Endothelial cell of umbilical vein (primary cell): Measurements from ENCODE around the gene RASL12. TPM values are rescaled to one million over a fixed set of nuclear protein-coding genes. Genes with fewer than 3 reads are reported as not detected.
"Not testable (repeated sequence)": the region's sequence is repeated elsewhere in the genome, so short reads cannot be mapped to it uniquely, and the experiment has no call there.

Source experiments
- BruUV-seq: library from RNA; stranded (reverse); fragments of 400-500 nt; replicated peaks from 2 replicates; lab custom pipeline; 2021; lab: Mats Ljungman, UMichigan
- CTCF ChIA-PET: fragments of 300-600, 350-600 bp; sonication (Branson Sonifier 250); formaldehyde crosslinking; loops from one replicate; lab custom pipeline; 2021; ENCODE audit warnings: antibody characterized with exemption, inconsistent platforms; lab: Charles Lee
- POLR2A ChIA-PET: fragments of 300-600, 350-600 bp; sonication (Branson Sonifier 250); formaldehyde crosslinking; loops from one replicate; lab custom pipeline; 2021; ENCODE audit warnings: antibody characterized with exemption, inconsistent platforms; lab: Charles Lee
- DNase-seq: peaks from one replicate; pipeline ENCODE4 v3.0.0-alpha.2; 2011; ENCODE audit warnings: low read depth, low spot score
- FAIRE-seq: peaks from 2 replicates; lab custom pipeline; 2011; peaks lifted over from hg19 to GRCh38; lab: Jason Lieb, UNC
- H2AFZ ChIP-seq: 2 replicates; pipeline ENCODE4 v1.6.0; 2012; ENCODE audit warnings: low read depth, low read length, control low read depth, inconsistent platforms
- H3K27ac ChIP-seq: 2 replicates; pipeline ENCODE4 v1.5.1; 2011; ENCODE audit warnings: low read depth, mild to moderate bottlenecking, control low read depth, low read length, moderate library complexity; ENCODE audit not compliant: insufficient read depth
- H3K27me3 ChIP-seq, 2 experiments: 2 replicates each; pipeline versions ENCODE4 v1.6.0 to v1.6.1; 2011; ENCODE audit warnings: low read length in 2 of 2, mixed read lengths in 1 of 2; ENCODE audit not compliant: control insufficient read depth in 2 of 2, insufficient read depth in 2 of 2
- H3K36me3 ChIP-seq, 2 experiments: 2 replicates in 1 of 2; 3 replicates in 1 of 2; pipeline ENCODE4 v1.5.1; 2011; ENCODE audit warnings: low read length in 2 of 2, mild to moderate bottlenecking in 1 of 2, moderate library complexity in 1 of 2; ENCODE audit not compliant: control insufficient read depth in 2 of 2, insufficient read depth in 2 of 2; ENCODE audit errors: extremely low read depth in 1 of 2
- H3K4me1 ChIP-seq: 3 replicates; pipeline ENCODE4 v1.5.1; 2011; ENCODE audit warnings: mild to moderate bottlenecking, low read length; ENCODE audit not compliant: control insufficient read depth, insufficient read depth; ENCODE audit errors: extremely low read depth
- H3K4me2 ChIP-seq: 2 replicates; pipeline ENCODE4 v1.6.1; 2011; ENCODE audit warnings: low read length, control low read depth, mixed read lengths; ENCODE audit not compliant: insufficient read depth
- H3K4me3 ChIP-seq, 3 experiments: fragments of 200-600 bp in 1 of 3; sonication (generic), shearing (Covaris generic) in 1 of 3; replicated peaks in 1 of 3; 2 replicates each; pipeline ENCODE4 v1.5.1; 2011 to 2016; ENCODE audit warnings: control low read depth in 3 of 3, low read length in 3 of 3, mild to moderate bottlenecking in 2 of 3, inconsistent platforms in 1 of 3, low read depth in 1 of 3, moderate library complexity in 1 of 3; ENCODE audit not compliant: insufficient read depth in 1 of 3
- H3K79me2 ChIP-seq: 2 replicates; pipeline ENCODE4 v1.6.0; 2012; ENCODE audit warnings: low read length, inconsistent platforms; ENCODE audit not compliant: control insufficient read depth, insufficient read depth
- H3K9ac ChIP-seq: replicated peaks from 2 replicates; pipeline ENCODE3; 2011; ENCODE audit warnings: low read length, control low read depth; ENCODE audit not compliant: insufficient read depth; ENCODE audit errors: extremely low read depth
- H3K9me1 ChIP-seq: replicated peaks from 3 replicates; pipeline ENCODE4 v1.6.0; 2011; ENCODE audit warnings: mild to moderate bottlenecking, low read length; ENCODE audit not compliant: control insufficient read depth, insufficient read depth; ENCODE audit errors: extremely low read depth
- H3K9me3 ChIP-seq: replicated peaks from 2 replicates; pipeline ENCODE4 v1.5.1; 2012; ENCODE audit warnings: low read length, inconsistent platforms; ENCODE audit not compliant: control insufficient read depth, insufficient read depth
- H4K20me1 ChIP-seq: replicated peaks from 2 replicates; pipeline ENCODE3; 2011; ENCODE audit warnings: mild to moderate bottlenecking, low read length; ENCODE audit not compliant: control insufficient read depth, insufficient read depth; ENCODE audit errors: extremely low read depth
- dilution Hi-C: fragments of 300-500 bp; cut with MboI; formaldehyde crosslinking; loops from one replicate; pipeline ENCODE4 v1.15.0; 2019; ENCODE audit warnings: low sequenced_read_pairs; ENCODE audit not compliant: extremely low pct_ligation_motif_present
- intact Hi-C: fragments of 100-400 bp; cut with micrococcal nuclease; formaldehyde crosslinking; loops from one replicate; pipeline ENCODE4 v1.10.0; 2022
- polyA plus RNA-seq, 4 experiments: library from polyadenylated mRNA; depleted of rRNA in 3 of 4; stranded (reverse) in 3 of 4; unstranded in 1 of 4; fragments of >200 nt; gene quantifications; 2 replicates each; pipeline versions ENCODE4 v1.2.1 to v1.2.3, GENCODE V29; 2011 to 2012; ENCODE audit warnings: missing spikeins in 1 of 4
- total RNA-seq: library from RNA; stranded (reverse); gene quantifications from 2 replicates; pipeline ENCODE4 v1.2.3, GENCODE V29; 2021

Gene RASL12
- total and polyA plus RNA-seq, 2 donors (not counting 3 experiments of a cell fraction or from before 2014, with no cell fraction given): not detected

DNA sequence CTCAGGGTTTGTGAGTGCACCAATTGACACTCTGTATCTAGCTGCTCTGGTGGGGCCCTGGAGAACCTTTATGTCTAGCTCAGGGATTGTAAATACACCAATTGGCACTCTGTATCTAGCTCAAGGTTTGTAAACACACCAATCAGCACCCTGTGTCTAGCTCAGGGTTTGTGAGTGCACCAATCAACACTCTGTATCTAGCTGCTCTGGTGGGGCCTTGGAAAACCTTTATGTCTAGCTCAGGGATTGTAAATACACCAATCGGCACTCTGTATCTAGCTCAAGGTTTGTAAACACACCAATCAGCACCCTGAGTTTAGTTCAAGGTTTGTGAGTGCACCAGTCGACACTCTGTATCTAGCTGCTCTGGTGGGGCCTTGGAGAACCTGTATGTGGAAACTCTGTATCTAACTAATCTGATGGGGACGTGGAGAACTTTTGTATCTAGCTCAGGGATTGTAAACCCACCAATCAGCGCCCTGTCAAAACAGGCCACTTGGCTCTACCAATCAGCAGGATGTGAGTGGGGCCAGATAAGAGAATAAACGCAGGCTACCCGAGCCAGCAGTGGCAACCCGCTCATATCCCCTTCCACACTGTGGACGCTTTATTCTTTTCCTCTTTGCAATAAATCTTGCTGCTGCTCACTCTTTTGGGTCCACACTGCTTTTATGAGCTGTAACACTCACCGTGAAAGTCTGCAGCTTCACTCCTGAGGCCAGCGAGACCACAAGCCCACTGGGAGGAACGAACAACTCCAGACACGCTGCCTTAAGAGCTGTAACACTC is 8.0 kb upstream of the RASL12 start:
- H4K20me1 ChIP-seq, POLR2A ChIA-PET, dilution Hi-C loops, H3K36me3 ChIP-seq, BruUV-seq, H3K9me3 ChIP-seq, H3K27ac ChIP-seq, DNase-seq, intact Hi-C loops, H3K9ac ChIP-seq, FAIRE-seq, H3K79me2 ChIP-seq, H3K4me2 ChIP-seq, H3K4me3 ChIP-seq, H2AFZ ChIP-seq, H3K9me1 ChIP-seq, H3K4me1 ChIP-seq: not testable (repeated sequence)
- CTCF ChIA-PET: interaction anchor here (1.1 to 6.0 kb wide), 8 partner anchors 8 to 348 kb away, joined by 3 to 89 read pairs (median 19); partner anchors contain the start of gene RASL12
- H3K27me3 ChIP-seq: peaks cover 18 to 20% of the 10 kb centered on the region in 2 experiments

DNA sequence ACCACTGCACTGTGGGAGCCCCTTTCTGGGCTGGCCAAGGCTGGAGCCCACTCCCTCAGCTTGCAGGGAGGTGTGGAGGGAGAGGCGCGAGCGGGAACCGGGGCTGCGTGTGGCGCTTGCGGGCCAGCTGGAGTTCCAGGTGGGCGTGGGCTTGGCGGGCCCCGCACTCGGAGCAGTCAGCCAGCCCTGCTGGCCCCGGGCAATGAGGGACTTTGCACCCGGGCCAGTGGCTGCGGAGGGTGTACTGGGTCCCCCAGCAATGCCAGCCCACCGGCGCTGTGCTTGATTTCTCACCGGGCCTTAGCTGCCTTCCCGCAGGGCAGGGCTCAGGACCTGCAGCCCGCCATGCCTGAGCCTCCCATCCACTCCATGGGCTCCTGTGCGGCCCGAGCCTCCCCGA is 7.2 kb upstream of the RASL12 start:
- H3K4me3 ChIP-seq, H3K79me2 ChIP-seq, H3K9ac ChIP-seq, DNase-seq, H4K20me1 ChIP-seq, H3K4me1 ChIP-seq, H3K27ac ChIP-seq, H3K9me1 ChIP-seq, POLR2A ChIA-PET, BruUV-seq, H2AFZ ChIP-seq, H3K4me2 ChIP-seq, H3K9me3 ChIP-seq, FAIRE-seq, dilution Hi-C loops, H3K36me3 ChIP-seq, intact Hi-C loops: not testable (repeated sequence)
- CTCF ChIA-PET: interaction anchor here (1.2 to 6.0 kb wide), 3 partner anchors 13 to 265 kb away, joined by 3 to 29 read pairs (median 4); no protein-coding TSS in a partner anchor
- H3K27me3 ChIP-seq: peaks cover 17 to 20% of the 10 kb centered on the region in 2 experiments
